Thoracic aorta (tissue), 2 donors: Measurements from ENCODE around the gene SSH2. TPM values are rescaled to one million over a fixed set of nuclear protein-coding genes. Genes with fewer than 3 reads are reported as not detected.

Source experiments
- ATAC-seq: fragments of 150-250 bp; one replicate; pipeline ENCODE4 v1.8.0; 2017; ENCODE audit warnings: low read depth; ENCODE audit not compliant: insufficient number of reproducible peaks, low FRiP score
- DNase-seq: peaks from one replicate; pipeline ENCODE4 v3.0.0-alpha.2; 2020; ENCODE audit warnings: low spot score
- H3K27ac ChIP-seq, 2 donors: fragments of 200-600 bp; sonication (generic); 1 replicate in 1 of 2; 2 replicates in 1 of 2; pipeline ENCODE4 v1.5.1; 2016; ENCODE audit warnings: mild to moderate bottlenecking in 2 of 2, moderate library complexity in 2 of 2
- H3K27me3 ChIP-seq: fragments of 200-600 bp; sonication (generic); replicated peaks from 2 replicates; pipeline ENCODE4 v1.6.0; 2016; ENCODE audit warnings: mild to moderate bottlenecking; ENCODE audit not compliant: insufficient read depth
- H3K36me3 ChIP-seq: fragments of 200-600 bp; sonication (generic); one replicate; pipeline ENCODE4 v1.5.1; 2016
- H3K4me1 ChIP-seq, 2 donors: fragments of 200-600 bp; sonication (generic); 1 replicate in 1 of 2; 2 replicates in 1 of 2; pipeline versions ENCODE4 v1.5.1 to v1.6.0; 2016; ENCODE audit warnings: low read depth in 2 of 2, mild to moderate bottlenecking in 1 of 2; ENCODE audit not compliant: control insufficient read depth in 1 of 2
- H3K4me3 ChIP-seq: fragments of 200-600 bp; sonication (generic); 2 replicates; pipeline ENCODE4 v1.5.1; 2016; ENCODE audit warnings: mild to moderate bottlenecking
- H3K9me3 ChIP-seq: fragments of 200-600 bp; sonication (generic); 2 replicates; pipeline ENCODE4 v1.5.1; 2016
- CTCF ChIP-seq: fragments of 200-600 bp; sonication (generic); IDR thresholded peaks from one replicate; pipeline ENCODE4 v1.5.1; 2019; ENCODE audit warnings: antibody characterized with exemption
- total RNA-seq, 2 donors: library from RNA; depleted of rRNA; stranded (reverse); fragments of >200 nt; gene quantifications; one replicate each; pipeline versions ENCODE4 v1.1.0 to v1.2.3, GENCODE V29; 2016

SSH2 gene
- total RNA-seq, 2 donors from 2014 or later, result 31.5 to 33.2 TPM

GRCh38 chr17:29720551-29720950 is 209.5 kb downstream of the SSH2 start:
- Histone ChIP-seq H3K9me3 (no peaks in the 10 kb centered on the region), H3K27ac (no peak overlapping the region), H3K4me1 (peaks cover 0 to 10% of the 10 kb centered on the region in 2 donors), H3K27me3 (no peaks in the 10 kb centered on the region), H3K4me3 (no peak overlapping the region), H3K36me3 (no peaks in the 10 kb centered on the region)
- no peak for TF ChIP-seq CTCF
- DNase-seq, result no peak
- ATAC-seq, result no peak

- Histone ChIP-seq H3K4me3 (no peak overlapping the region), H3K27ac (no peak overlapping the region), H3K9me3 (no peaks in the 10 kb centered on the region), H3K4me1 (peaks cover 0 to 10% of the 10 kb centered on the region in 2 donors), H3K27me3 (no peaks in the 10 kb centered on the region), H3K36me3 (no peaks in the 10 kb centered on the region)
- TF ChIP-seq CTCF, result no peak
- ATAC-seq, result no peak
- DNase-seq, result no peak
Observed at GRCh38 chr17:29719469-29719868, 210.6 kb downstream of the SSH2 start.

GRCh38 chr17:29718446-29719039 is 211.5 kb downstream of the SSH2 start:
- H3K4me3 ChIP-seq, result no peak overlapping the region
- H3K9me3 ChIP-seq, result no peaks in the 10 kb centered on the region
- TF ChIP-seq CTCF, result no peak
- H3K27me3 ChIP-seq, result no peaks in the 10 kb centered on the region
- H3K4me1 ChIP-seq, result peaks cover 0 to 10% of the 10 kb centered on the region in 2 donors
- ATAC-seq, result no peak
- H3K36me3 ChIP-seq, result no peaks in the 10 kb centered on the region
- no peak for DNase-seq
- no peak overlapping the region for H3K27ac ChIP-seq

GRCh38 chr17:29717817-29718216 is 212.2 kb downstream of the SSH2 start:
- no peak for DNase-seq
- no peak overlapping the region for H3K27ac ChIP-seq
- H3K36me3 ChIP-seq, result no peaks in the 10 kb centered on the region
- H3K4me1 ChIP-seq, result peaks cover 0 to 7% of the 10 kb centered on the region in 2 donors
- TF ChIP-seq CTCF, result no peak
- no peaks in the 10 kb centered on the region for H3K9me3 ChIP-seq
- no peak overlapping the region for H3K4me3 ChIP-seq
- no peak for ATAC-seq
- no peaks in the 10 kb centered on the region for H3K27me3 ChIP-seq

GRCh38 chr17:29716566-29716965 is 213.5 kb downstream of the SSH2 start:
- TF ChIP-seq CTCF, result no peak
- no peaks in the 10 kb centered on the region for H3K9me3 ChIP-seq
- H3K4me3 ChIP-seq, result no peak overlapping the region
- DNase-seq, result no peak
- peaks cover 3 to 4% of the 10 kb centered on the region in 2 donors for H3K4me1 ChIP-seq
- no peak overlapping the region for H3K27ac ChIP-seq
- no peaks in the 10 kb centered on the region for H3K27me3 ChIP-seq
- no peak for ATAC-seq
- H3K36me3 ChIP-seq, result no peaks in the 10 kb centered on the region
